Measurements from ENCODE around the gene ZNF585A. TPM values are rescaled to one million over a fixed set of nuclear protein-coding genes. Genes with fewer than 3 reads are reported as not detected.

ZNF585A gene
- 10 to 100 TPM in 1 of 4 donors, 1 to 10 TPM in 3; 2.2 to 12.9 (median 5.3) TPM for total RNA-seq

GRCh38 chr19:37172368-37173366 is at the start of gene ZNF585A:
TSS of gene ZNF585A (minus strand) at chr19:37172695. CDS start at chr19:37169910, 2,785 bp downstream.
- Histone ChIP-seq H3K4me3 (peak within 1 kb of the TSS; percentile 52 to 74 (median 58)), H3K27me3 (no peaks in the 10 kb centered on the region), H3K27ac (peak within 1 kb of the TSS; percentile 62 to 82 (median 76)), H3K4me1 (peaks cover 0 to 8% (median 3%) of the 10 kb centered on the region in 4 donors), H3K9me3 (peaks cover 21 to 30% of the 10 kb centered on the region in 2 donors), H3K36me3 (peaks cover 0 to 34% (median 13%) of the 10 kb centered on the region in 4 donors)
- in situ Hi-C loops (cut with MboI; ENCODE audit: low pct_ligation_motif_present in 1 of 4, low pct_unique_long_range_greater_than_20kb in 1 of 4, low sequenced_read_pairs in 3 of 4): no loop called here
- intact Hi-C loops (cut with DNase I; ENCODE audit: low total_unique reads): no loop called here
- 5 to 12% methylated on average over 13 to 30 of the region's 30 CpGs for WGBS, 2 donors (ENCODE audit: low coverage in 1 of 2)
- peak; percentile 23 to 59 (median 38) for TF ChIP-seq POLR2AphosphoS5 (IDR thresholded peaks at IDR 0.05)
- TF ChIP-seq POLR2A (IDR thresholded peaks at IDR 0.05): no peak
- TF ChIP-seq EP300 (IDR thresholded peaks at IDR 0.05; ENCODE audit: low read depth): no peak
- TF ChIP-seq CTCF (IDR thresholded peaks at IDR 0.05): peak in 3 of 5 experiments; percentile 21 to 36 (median 29)
- peak; percentile 92 for DNase-seq

GRCh38 chr19:37221136-37221535 is 48.6 kb upstream of the ZNF585A start:
- 71 to 100% methylated on average over 1 to 2 of the region's 2 CpGs for WGBS, 2 donors (ENCODE audit: low coverage in 1 of 2)
- H3K4me3 ChIP-seq: no peak overlapping the region
- peaks cover 0 to 56% (median 18%) of the 10 kb centered on the region in 4 donors for H3K36me3 ChIP-seq
- no peaks in the 10 kb centered on the region for H3K27me3 ChIP-seq
- peaks cover 4 to 13% (median 10%) of the 10 kb centered on the region in 4 donors for H3K4me1 ChIP-seq
- H3K9me3 ChIP-seq: peaks cover 4 to 23% of the 10 kb centered on the region in 2 donors
- DNase-seq: no peak
- intact Hi-C loops (cut with DNase I; ENCODE audit: low total_unique reads) (no loop called here), in situ Hi-C loops (cut with MboI; ENCODE audit: low pct_ligation_motif_present in 1 of 4, low pct_unique_long_range_greater_than_20kb in 1 of 4, low sequenced_read_pairs in 3 of 4) (loop anchor here in 1 of 4 donors (25.0 kb wide), 1 partner anchor 116 kb away; a partner anchor contains a TSS)
- no peak overlapping the region for H3K27ac ChIP-seq
- TF ChIP-seq POLR2AphosphoS5 (IDR thresholded peaks at IDR 0.05) (no peak), CTCF (IDR thresholded peaks at IDR 0.05) (no peak), POLR2A (IDR thresholded peaks at IDR 0.05) (no peak), EP300 (IDR thresholded peaks at IDR 0.05; ENCODE audit: low read depth) (no peak)

GRCh38 chr19:37220383-37220782 is 47.9 kb upstream of the ZNF585A start:
- in situ Hi-C loops (cut with MboI; ENCODE audit: low pct_ligation_motif_present in 1 of 4, low pct_unique_long_range_greater_than_20kb in 1 of 4, low sequenced_read_pairs in 3 of 4): loop anchor here in 1 of 4 donors (25.0 kb wide), 1 partner anchor 117 kb away; a partner anchor contains a TSS
- peaks cover 4 to 13% (median 10%) of the 10 kb centered on the region in 4 donors for H3K4me1 ChIP-seq

More at GRCh38 chr19:37220383-37220782, 47.9 kb upstream of the ZNF585A start:
- no peak for DNase-seq
- peaks cover 0 to 49% (median 14%) of the 10 kb centered on the region in 4 donors for H3K36me3 ChIP-seq
- no peak overlapping the region for H3K4me3 ChIP-seq
- TF ChIP-seq EP300 (IDR thresholded peaks at IDR 0.05; ENCODE audit: low read depth) (no peak), POLR2AphosphoS5 (IDR thresholded peaks at IDR 0.05) (no peak), CTCF (IDR thresholded peaks at IDR 0.05) (no peak), POLR2A (IDR thresholded peaks at IDR 0.05) (no peak)
- peaks cover 0 to 19% of the 10 kb centered on the region in 2 donors for H3K9me3 ChIP-seq
- intact Hi-C loops (cut with DNase I; ENCODE audit: low total_unique reads): no loop called here
- WGBS, 2 donors (ENCODE audit: low coverage in 1 of 2): 93 to 96% methylated on average over 3 of the region's 3 CpGs
- no peaks in the 10 kb centered on the region for H3K27me3 ChIP-seq
- H3K27ac ChIP-seq: no peak overlapping the region

All from transverse colon (tissue), 4 donors.